Cardiac fibroblast (primary cell): Measurements from ENCODE around the gene MEDAG.

Experiments used
- DNase-seq, 2 donors: peaks; one replicate each; pipeline versions ENCODE4 v3.0.0 to v3.0.0-alpha.2; 2010; ENCODE audit warnings: low read depth in 2 of 2
- H3K4me3 ChIP-seq, 2 donors: replicated peaks in 1 of 2; 1 replicate in 1 of 2; 2 replicates in 1 of 2; pipeline ENCODE4 v1.5.1; 2011; ENCODE audit warnings: low read depth in 2 of 2, low read length in 2 of 2, mild to moderate bottlenecking in 2 of 2, moderate library complexity in 1 of 2
- TF ChIP-seq, protein P1 (sequence below): IDR thresholded peaks from one replicate; pipeline ENCODE4 v1.5.1; 2011; ENCODE audit warnings: low read depth, mild to moderate bottlenecking, low read length, inconsistent platforms

Gene MEDAG

DNA sequence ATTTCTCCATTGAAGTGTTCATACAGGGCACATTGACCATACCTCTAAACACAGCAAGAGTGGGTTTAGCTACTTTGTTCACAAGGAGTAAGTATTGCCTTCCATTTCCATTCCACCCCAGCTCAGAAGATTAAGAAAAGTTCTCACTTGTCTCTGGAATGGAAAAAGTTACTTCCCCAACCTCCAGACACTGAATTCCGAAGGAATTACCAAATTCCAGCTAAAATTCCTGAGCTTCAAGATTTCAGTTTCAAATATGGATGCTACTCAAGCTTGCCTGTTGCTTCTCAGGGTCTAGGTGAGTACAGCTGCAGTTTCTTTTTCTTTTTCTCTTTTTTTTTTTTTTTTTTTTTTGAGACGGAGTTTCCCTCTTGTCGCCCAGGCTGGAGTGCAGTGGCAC is 60.0 kb downstream of the MEDAG start:
- H3K4me3 ChIP-seq: no peak overlapping the region
- TF ChIP-seq, protein P1, sequence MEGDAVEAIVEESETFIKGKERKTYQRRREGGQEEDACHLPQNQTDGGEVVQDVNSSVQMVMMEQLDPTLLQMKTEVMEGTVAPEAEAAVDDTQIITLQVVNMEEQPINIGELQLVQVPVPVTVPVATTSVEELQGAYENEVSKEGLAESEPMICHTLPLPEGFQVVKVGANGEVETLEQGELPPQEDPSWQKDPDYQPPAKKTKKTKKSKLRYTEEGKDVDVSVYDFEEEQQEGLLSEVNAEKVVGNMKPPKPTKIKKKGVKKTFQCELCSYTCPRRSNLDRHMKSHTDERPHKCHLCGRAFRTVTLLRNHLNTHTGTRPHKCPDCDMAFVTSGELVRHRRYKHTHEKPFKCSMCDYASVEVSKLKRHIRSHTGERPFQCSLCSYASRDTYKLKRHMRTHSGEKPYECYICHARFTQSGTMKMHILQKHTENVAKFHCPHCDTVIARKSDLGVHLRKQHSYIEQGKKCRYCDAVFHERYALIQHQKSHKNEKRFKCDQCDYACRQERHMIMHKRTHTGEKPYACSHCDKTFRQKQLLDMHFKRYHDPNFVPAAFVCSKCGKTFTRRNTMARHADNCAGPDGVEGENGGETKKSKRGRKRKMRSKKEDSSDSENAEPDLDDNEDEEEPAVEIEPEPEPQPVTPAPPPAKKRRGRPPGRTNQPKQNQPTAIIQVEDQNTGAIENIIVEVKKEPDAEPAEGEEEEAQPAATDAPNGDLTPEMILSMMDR: no peak
- DNase-seq: no peak

DNA sequence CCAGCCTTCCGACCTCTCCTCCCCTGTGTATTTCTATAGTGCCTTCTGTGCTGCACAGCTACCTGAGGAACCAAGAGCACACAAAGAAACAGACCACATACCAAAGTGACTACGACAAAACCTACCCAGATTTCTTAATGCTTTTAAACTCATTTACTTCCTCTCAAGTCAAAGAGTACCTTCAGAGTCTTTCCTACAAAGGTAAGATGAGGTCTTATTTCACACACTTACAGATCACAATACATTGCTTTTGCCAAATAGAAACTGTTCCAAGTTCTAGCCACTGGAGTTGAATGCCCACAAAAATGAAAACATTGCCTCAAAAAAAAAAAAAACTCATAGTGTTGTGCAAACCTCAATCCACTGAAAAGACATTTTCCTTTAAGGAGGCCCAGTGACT is 62.8 kb downstream of the MEDAG start:
- TF ChIP-seq, protein P1: no peak
- no peak overlapping the region for H3K4me3 ChIP-seq
- peak; percentile 37 to 69 for DNase-seq

DNA sequence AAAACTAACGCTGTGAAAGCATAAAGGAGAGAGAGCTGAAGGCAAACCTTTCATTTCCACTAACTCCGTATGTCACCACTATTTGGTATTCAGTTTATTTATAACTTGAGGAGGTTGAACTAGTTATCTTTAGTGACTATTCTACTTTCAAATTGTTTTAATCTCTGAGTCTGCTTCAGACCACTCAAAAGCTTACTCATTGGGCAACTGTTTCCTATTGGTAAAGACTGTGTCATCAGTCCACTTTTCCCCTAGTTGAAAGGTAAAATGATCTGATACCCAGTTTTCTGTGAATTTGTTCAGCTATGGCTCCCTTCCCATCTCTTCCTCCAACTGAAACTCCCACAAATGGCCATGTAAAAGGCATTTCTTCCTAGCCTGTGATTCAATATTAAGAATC is 65.5 kb downstream of the MEDAG start:
- peak; percentile 26 to 52 for DNase-seq
- TF ChIP-seq, protein P1: no peak
- no peak overlapping the region for H3K4me3 ChIP-seq

DNA sequence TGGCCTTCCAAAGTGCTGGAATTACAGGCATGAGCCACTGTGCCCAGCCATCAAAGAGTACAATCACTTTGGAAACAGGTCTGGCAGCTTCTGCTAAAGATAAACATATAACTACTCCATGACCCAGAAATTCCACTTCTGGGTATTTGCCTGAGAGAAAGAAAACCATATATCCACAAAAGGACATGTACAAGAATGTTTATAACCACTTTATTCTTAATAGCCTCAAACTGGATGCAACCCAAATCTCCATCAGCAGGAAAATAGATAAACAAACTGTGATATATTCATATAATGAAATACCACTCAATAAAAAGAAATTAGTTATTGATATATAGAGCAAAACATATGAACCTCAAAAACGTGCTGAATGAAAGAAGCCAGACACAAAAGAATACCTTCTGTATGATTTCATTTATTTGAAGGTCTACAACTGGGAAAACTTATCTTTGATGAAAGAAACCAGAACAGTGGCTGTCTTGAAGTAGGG is 66.9 kb downstream of the MEDAG start:
- TF ChIP-seq, protein P1: no peak
- peak in 1 of 2 donors; percentile 16 for DNase-seq
- H3K4me3 ChIP-seq: no peak overlapping the region

DNA sequence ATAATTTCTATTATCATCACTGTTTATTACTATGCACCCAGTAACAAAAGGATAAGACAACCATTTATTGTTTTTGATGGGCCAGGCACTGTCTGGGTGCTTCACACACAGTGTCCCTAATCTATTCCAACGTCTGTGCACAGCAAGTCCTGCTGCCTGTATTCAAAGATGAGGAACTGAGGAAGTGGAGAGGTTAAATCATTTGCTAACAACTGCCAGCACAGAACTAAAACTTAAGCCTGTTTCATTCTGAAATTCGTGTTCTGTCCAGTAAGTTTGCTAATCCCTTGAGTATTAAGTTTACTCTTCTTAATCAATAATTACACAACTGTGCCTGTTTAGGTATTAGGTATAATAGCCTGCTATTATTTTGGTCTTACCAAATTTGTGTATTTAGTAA is 68.3 kb downstream of the MEDAG start:
- TF ChIP-seq, protein P1: no peak
- DNase-seq: no peak
- H3K4me3 ChIP-seq: no peak overlapping the region
